Activated CD4-positive, alpha-beta T cell treated with anti-CD3 and anti-CD28 coated beads for 4 hours (primary cell): ENCODE results near the gene VSTM2L.

ENCODE experiments used
- DNase-seq, 2 donors: peaks; one replicate each; pipeline ENCODE4 v3.0.0-alpha.2; 2020

VSTM2L gene

DNA sequence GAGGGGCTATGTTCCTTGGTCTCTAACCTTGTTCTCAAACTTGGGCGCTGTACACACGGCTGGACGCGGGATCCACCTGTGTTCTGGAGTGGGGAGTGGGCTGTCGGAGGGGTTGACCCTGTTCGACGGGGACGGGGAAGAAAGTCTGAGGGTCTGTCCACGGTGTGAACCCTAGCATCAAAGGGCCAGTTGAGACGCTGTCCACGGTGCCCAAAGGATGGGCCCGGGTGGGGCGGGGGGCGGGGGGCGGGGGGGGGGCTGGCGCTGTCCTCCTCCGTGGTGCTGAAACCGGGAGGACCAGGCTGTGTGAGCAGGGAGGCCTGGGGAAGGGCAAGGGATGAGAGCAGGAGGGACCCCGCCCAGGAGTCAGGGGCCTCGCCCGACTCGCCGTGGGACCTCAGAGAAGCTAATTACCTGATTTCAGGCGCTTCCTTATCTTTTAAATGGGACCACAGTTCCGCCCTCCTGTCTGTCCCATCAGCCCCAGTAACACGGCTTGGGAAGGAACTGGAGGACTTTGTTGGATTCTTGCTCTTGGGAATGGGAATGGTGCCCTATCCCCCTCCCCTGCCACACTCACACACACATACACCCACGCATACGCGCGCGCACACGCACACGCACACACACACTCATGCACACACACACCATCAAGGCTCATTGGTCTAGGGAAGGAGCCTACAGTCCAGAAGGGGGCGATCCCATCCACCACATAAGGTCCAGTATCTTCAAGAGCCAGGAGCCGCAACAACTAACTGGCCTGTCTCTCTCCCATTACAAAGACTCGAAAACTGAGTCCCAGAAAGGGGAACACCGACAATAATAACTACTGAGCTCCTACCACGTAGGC lies 1.0 kb upstream of the VSTM2L start:
- DNase-seq: no peak

DNA sequence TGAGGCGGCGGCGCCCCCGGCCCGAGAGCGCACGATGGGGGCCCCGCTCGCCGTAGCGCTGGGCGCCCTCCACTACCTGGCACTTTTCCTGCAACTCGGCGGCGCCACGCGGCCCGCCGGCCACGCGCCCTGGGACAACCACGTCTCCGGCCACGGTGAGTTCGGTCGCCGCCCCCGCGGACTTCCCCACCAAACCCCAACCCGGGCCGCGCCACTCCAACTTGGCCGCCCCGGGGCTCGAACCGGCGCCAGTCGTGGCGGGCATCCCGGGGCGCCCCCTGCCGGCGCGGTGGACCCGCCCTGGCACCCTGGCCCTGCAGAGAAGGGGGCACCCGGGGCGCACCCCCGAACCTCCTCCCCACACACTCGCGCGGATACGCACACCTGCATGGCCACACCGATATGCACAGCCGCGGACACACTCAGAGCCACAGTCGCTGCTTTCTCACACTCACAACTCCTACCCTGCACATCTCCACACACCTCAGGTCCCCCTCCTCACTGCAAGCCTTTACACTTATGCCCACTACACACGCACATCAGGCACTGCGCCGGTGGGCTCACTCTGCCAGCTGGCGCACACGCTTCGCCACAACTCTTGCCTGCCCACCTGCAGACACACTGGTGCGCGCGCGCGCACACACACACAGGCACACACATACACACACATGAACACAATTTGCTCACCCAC lies 535 bp downstream of the VSTM2L start:
- no peak for DNase-seq

DNA sequence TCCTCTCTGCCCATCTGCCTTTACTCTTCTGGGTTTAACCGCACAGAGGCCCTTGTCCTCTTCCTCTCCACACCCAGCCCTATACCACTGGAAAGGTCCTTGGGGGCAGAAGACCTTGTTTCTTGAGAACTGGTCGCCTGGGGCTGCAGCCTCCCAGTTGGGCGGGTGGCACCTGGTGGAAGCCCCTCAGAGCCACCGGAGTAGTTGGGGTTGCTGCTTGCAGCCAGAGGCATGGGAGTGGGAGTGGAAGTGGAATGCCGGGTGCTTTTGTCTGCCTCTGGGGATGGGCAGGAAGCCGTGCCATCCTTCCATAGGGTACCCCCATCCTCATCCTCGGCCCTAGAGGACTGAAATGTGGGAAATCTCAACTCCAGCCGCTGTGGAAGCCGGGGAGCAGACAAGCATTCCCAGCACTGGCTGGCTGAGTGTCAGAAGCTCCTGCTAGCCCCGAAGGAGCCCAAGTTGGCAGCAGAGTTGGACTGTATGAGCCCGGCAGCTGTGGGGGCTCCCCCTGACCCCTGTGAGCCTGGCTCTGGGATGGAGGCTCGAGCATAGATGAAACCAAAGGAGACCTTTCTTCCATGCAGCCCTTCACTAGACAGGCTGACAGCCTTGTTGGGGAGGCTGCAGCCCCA lies 1.2 kb downstream of the VSTM2L start:
- no peak for DNase-seq

DNA sequence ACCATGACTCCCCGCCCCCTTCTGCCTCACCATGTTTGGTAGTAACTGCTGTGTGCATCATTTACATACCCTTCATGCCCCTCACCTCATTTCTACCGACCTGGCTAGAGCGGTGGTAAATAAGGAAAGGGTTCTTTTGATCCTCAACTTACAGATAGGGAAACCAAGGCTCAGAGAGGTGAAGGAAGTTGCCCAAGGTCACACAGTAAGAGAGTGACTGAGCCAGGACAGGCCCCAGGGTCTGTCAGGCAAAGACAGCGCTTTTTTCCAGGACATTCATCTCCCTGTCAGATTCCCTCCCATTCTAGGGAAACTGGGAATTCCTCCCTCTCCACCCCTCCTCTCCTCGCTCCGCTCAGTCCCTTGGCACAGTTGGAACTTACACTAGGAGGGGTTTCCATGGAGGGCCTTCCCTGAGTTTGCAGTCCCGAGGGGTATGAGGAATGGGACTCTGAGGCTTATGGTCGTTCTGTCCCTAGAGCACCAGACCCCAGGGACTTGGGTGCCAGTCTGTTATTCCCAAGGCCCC lies 2.0 kb downstream of the VSTM2L start:
- DNase-seq: no peak

DNA sequence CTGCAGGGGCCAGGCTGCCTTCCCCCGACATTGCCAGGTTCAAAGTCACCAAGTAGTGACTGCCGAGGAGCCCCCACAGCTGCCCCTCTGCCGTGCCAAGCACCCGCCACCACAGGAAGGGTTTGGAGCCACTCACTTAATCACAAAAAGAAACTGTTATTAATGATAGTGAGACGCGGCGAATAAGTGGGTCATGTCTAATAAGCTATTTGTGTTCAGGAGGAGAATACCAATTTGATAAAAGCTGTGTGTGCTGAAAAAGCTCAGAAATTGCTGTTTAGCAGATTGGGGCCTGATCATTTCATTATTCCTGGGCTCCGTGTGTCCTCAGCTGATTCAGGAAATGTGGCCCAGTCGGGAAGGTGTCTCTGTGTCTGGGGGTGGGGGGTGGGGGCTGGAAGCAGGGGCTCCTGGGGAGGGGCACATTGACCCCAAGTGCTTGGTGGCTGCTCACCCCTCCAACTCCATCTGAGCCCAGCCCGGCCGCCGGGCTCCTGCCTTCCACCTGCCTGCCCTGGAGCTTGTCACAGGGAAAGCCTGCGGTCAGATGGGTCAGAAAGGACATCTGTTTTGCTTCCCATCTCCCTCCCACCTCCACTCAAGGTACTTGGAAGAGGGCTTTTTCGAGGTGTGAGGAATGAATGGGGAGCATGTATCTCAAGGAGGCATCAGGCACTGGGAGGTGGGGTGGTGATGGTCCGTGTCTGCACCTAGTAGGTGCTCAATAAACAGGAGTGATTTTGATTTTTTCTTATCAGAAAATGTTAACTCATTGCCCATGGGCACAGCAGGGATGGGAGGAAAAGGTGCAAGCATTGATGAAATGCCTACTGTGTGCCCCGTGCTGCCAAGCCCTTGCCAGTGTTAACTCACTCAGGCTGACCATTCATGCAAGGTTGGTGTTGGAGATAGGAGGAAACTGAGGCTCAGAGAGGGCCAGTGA lies 3.0 kb downstream of the VSTM2L start:
- no peak for DNase-seq

DNA sequence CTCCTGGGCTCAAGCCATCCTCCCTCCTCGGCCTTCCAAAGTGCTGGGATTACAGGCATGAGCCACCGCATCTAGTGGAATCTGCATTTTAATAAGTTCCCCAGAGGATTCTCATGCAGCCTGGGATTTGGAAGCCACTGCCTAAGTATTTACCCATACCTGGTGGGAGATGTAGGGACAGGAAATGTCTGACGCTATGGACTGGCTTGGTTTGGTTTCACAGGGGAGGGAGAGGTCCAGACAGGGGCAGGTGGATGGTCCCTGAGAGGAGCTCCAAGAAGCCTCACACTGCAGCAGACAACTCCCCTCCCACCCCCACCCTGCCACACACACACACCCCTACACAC lies 4.4 kb downstream of the VSTM2L start:
- no peak for DNase-seq

DNA sequence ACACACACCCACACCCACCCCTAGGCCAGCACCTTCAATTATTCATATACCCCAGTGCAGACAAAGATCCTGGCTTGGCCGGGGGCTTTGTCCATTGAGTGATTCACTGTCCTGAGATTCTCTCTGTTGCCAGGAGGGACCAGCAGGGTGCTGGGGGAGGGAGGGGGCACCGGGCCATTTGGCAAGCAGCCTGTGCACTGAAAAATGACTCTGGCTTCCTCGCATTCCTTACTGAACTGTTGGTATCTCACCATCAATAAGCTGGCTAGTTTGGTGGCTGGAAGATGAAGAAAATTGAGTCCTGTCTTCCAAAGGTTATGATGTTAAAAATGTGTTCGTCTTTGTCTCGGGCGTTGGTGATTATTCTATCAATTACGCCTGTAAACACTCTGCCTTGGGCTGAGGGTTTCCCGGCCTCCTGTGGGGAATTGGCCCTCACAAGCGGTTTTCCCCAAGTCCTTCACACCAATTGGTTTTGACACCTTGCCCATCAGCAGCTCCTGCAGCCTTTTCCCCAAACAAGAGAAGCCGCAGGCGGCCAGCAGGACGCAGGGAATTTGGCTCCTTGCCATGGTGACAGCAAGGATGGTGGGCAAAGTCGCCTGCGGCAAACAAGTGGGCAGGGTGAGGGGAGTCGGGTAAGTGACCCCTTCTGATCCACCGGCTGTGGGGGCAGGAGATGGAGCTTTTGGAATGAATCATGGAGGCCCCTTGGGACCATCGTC lies 4.9 kb downstream of the VSTM2L start:
- DNase-seq: no peak

DNA sequence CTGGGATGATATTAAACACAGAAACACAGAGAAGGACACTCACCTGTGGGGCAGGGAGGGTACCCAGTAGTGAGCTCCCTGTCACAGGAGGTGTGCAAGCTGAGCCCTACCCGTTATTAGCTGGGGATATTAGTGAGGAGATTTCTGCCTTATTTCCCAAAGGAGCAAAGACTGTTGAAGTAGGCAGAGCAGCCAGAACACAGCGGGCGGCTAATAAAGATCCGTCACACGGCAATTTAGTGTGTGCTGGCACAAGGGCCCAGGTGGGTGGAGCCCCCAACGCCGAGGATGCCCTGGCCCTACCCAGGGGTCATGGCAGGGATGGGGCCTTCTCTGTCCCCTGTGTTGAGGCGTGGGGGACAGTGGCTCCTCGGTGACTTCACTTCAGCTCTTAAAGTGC lies 8.3 kb downstream of the VSTM2L start:
- no peak for DNase-seq

DNA sequence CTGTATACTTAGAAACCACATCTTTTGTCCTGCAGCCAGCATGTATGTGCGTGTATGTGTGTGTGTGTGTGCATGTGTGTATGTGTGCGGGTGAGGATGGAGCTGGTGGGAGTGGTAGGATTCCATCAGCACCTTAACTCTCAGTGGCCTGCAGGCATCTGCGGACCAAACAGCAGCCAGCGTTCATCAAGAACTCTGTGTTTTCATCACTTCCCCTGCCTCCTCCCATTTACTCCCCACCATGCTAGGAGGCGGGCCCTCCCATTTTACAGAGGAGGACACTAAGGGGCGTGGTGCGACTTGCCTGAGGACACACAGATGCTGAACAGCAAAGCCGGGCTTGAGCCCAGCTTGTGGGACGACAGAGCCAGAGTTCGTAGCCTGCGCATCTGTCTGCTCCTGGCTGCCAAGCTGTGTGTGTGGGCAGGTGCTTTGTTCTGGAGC lies 8.9 kb downstream of the VSTM2L start:
- no peak for DNase-seq

DNA sequence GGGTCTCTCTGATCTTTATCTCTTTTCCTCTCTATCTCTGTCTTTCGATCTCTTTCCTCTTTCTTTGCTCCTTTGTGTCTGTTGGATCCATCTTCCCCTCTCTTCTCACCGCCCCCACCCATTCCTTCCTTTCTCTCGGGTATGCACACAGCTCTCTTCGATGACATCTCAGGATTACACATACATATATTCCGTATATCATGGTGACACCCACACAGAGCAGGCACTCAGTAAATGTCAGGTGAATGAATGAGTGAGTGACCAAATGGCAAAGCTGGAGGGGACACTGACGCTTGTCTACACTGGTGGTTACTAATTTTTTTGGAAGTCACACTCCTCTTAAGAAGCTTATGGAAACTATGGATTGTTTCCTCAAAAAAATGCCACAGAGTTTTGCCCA lies 9.9 kb downstream of the VSTM2L start:
- DNase-seq: no peak

DNA sequence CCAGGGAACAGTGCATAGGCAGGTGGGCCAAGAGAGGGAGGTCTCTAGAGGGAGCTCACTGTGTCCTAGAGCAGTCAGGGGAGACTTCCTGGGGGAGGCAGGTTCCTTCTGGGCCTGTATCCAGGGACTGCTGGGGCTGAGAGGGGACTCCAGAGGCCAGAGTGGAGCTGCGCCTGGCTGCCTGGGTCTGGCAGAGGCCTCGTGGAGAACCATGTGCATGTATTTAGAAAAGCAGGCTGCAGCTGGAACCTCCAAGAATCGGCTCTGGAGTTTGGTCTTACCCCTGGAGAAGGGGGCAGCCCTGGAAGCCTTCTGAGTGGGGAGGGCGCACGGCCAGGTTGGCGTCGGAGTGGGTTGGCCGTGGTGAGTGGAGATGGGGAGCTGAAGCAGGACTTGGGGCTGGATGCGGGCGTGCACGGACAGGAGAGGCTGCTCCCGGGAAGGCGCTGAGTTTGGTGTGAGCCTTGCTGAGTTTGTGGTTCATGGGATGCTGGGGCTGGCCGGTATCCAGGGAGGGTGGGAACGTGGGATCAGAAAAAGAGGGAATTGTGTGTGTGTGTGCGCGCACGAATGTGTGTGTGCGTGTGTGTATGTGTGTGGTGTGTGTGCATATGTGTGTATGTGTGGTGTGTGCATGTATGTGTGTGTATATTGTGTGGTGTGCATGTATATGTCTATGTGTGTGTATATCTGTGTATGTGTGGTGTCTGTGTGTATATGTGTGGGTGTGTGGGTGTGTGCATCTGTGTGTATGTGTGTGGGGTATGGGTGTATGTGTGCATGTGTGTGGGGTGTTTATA lies 10.8 kb downstream of the VSTM2L start:
- no peak for DNase-seq

DNA sequence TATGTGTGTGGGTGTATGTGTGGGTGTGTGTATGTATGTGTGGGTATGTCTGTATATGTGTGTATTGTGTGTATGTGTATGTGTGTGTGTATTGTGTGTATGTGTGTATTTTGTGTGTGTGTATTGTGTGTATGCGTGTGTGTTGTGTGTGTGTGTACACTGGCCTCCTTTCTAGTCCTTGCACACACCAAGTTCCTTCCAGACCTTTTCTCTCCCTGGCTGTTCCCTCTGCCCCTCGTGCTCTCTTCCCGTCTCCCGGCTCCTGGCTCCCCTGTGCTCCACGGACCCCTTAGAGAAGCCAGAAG lies 11.4 kb downstream of the VSTM2L start:
- no peak for DNase-seq

DNA sequence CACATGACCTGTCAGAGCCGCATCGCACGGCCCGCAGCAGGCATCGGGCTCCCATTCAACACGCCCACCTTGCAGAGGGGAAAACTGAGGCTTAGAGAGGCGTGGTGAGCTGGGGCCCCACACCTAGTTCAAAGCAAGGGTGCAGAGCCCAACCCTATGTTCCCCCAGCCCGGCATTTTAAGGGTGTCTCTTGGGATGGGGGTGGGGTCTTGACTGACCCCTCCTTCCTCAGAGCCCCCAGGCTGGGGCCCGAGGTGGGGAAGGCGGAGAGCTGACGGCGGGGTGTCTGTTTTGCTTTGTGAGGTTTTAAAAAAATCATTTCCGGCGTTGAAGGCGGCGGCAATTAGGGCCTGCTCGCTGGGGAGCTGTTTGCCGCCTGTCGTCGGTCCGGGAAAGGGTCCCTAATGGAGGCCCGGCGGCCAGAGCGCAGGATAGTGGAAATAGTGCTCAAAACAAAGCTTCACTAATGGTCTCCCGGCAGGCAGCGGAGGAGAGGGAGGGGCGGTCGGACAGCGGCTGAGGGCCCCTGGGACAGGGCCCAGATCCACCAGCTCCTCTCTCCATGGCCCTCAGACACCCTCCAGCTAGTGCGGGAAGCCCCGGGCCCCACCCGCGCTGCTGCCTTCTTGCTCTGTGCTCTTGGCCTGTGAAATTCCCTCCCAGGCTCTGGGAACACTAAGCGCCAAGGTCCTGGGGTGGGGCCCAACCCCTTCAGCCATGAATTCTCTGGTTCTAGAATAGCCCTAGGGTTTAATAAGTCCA lies 11.9 kb downstream of the VSTM2L start:
- peak in 1 of 2 donors; percentile 3 for DNase-seq

DNA sequence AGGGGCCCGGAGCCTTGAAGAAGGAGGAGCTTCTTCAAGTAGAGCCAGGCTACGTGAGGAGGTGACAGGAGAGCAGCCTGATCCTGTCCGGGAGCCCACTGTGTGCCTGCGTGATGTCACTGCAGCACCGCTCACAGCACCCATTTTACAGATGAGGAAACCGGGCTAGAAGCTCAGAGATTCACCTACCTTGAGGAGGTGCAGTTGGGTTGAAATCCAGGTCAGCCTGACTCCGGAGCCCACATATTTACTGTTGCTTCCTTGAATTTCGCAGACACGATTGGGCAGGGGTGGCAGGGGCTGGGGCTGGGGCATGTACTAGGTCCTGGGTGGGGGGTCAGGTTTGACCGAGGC lies 12.5 kb downstream of the VSTM2L start:
- no peak for DNase-seq

DNA sequence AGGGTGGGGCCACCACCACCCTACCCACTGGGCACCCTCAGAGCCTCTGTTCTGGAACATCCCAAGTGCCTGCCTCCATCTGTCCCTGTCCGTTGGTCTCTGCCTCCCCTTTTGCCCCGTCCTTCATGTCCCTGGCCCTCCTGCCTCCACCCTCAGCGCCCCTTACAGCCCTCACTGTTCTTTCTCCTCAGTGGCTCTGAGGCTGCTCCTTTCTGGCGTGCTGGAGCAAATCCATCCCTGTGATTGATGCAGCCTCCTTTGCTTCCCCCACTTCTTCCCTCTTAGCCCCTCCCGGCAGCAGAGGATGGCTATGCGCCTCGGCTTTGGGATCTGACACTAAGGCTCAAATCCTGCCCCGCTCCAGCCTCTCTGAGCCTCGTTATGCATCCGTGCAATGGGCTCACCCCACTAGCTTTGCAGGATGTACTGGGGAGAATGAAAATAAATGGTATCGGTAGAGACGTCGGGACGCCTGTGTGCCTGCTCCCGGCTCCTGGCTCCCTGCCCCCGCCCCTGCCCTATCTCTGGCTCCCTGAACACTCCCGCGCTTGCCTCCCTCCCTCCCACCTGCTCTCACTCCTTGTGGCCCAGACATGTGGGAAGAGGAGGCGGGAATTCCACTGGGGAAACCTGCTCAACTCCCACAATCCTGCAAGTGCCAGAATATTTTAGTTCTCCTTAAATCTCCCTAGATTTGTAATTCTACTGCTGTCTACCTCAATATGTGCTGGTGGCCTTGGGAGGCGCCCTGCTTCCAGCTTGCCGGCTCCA lies 13.1 kb downstream of the VSTM2L start:
- no peak for DNase-seq

DNA sequence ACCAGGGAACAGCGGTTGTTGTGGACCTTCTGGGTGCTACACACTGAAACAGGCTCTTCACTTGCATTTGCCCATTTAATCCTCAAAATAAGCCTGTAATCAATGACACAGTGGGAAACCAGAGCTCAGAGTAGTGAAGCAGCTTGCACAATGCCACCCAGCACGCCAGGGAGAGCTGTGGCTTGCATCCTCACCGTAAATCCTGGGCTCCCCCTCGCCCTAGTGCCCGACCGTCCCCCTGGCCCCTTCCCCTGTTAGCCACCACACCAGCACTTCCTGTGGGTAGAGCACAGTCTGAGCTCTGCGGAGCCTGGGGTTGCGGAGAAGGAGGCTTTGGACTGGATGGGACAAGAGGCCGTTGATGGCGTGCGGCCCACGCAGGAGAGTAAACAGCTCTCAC lies 14.5 kb downstream of the VSTM2L start:
- DNase-seq: no peak

DNA sequence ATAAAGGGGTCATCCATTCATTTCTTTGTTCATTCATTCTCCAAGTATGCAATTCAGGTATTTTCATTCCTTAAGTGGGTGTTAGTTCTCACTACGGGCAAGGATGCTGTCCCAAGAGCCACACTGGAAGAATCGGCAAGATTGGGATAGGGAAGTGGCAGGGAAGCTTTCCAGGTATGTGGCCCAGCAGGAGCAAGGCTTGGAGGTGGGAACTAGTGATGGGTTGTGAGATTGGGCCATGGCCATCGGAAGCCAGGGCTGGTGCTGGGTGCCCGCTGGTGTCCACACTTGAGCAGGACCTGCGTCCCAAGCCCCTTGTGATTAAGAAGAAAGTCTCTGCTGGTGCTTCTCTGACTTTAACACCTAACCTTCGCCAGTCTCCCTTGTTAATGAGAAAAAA lies 15.1 kb downstream of the VSTM2L start:
- DNase-seq: no peak

DNA sequence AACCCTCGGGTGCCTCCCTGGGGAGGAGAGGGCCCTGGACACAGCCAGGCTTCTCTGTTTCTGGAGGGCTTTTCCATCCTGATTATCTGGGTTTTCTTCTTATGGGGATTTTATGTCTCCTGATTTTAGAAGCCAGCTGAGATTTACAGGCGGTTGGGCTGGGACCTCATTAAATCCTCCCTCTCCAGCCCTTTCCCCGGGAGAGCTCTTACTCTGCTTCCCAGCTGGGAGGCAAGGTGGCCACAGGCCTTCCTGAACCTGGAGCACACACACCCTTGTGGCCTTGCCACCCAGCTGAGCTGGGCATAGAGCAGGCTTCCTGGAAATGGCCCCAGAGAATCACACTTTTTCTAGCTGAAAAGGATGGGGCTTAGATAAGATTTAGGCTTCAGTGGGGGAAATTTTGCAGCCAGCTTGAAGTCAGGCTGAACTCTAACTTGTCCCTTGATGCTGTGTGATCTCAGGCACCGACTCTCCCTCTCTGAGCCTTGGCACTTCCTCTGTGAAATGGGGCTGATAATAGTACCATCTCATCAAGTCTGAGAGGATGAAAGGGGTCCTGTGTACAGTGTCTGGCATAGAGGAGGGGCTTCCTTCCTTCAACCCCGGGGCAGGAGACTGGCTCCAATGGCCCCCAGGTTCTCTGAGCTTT lies 16.6 kb downstream of the VSTM2L start:
- no peak for DNase-seq

DNA sequence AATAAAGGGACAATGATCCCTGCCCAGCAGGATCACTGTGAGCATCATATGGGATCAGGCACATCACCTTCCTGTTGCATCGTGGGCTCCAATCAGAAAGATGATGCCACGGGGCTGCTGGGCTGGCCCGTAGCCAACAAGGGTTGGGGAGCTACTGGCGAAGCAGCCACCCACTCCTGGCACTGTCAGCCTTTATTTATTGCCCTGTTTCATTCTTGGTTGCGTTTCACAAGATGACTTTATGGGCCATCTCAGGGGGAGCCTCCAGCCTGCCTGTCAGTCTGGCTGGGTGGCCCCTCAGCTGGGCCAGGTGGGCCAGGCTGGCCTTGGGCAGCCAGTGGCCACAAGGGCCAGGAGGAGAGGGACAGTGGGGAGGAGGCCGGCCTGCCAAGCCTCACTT lies 17.3 kb downstream of the VSTM2L start:
- DNase-seq: no peak
